HepG2 (cell line): Measurements from ENCODE around the gene ENO2. TPM values are rescaled to one million over a fixed set of nuclear protein-coding genes. Genes with fewer than 3 reads are reported as not detected.
A peak's percentile ranks its signal among the peaks of the same experiment; 100 is the strongest.

Experiments
- AKAP8 ChIP-seq: sonication (generic); formaldehyde crosslinking; IDR thresholded peaks from 2 replicates; pipeline ENCODE4 v1.5.1; 2020; ENCODE audit warnings: mild to moderate bottlenecking, missing genetic modification reagents
- ARNT2 ChIP-seq: sonication (generic); formaldehyde crosslinking; IDR thresholded peaks from 2 replicates; pipeline ENCODE4 v1.8.0; 2022; ENCODE audit warnings: mild to moderate bottlenecking, low read depth, missing genetic modification reagents, moderate library complexity
- FOSL2 ChIP-seq: sonication (generic); formaldehyde crosslinking; IDR thresholded peaks from 2 replicates; pipeline ENCODE4 v1.4.0; 2020; ENCODE audit warnings: missing genetic modification reagents
- GABPB1 ChIP-seq: IDR thresholded peaks from 2 replicates; pipeline ENCODE4 v1.6.1; 2016; ENCODE audit warnings: mild to moderate bottlenecking, missing genetic modification reagents, moderate library complexity, missing compliant biosample characterization
- GATA4 ChIP-seq: sonication (generic); IDR thresholded peaks from 2 replicates; pipeline ENCODE4 v1.6.1; 2016; ENCODE audit warnings: antibody characterized with exemption, low read depth, borderline replicate concordance
- GLMP ChIP-seq: sonication (generic); formaldehyde crosslinking; IDR thresholded peaks from 2 replicates; pipeline ENCODE4 v1.9.0; 2021; ENCODE audit warnings: missing genetic modification reagents, mild to moderate bottlenecking, borderline replicate concordance
- HOXD1 ChIP-seq: sonication (generic); formaldehyde crosslinking; IDR thresholded peaks from 2 replicates; pipeline ENCODE4 v1.5.0; 2020; ENCODE audit warnings: missing genetic modification reagents
- MAZ ChIP-seq, 2 experiments: sonication (generic) in 1 of 2; formaldehyde crosslinking in 1 of 2; IDR thresholded peaks; 2 replicates each; pipeline versions ENCODE4 v1.5.0 to v1.6.1; 2012 to 2020; ENCODE audit warnings: low read depth in 2 of 2, mild to moderate bottlenecking in 2 of 2, borderline replicate concordance in 1 of 2, improper control_type of control experiment in 1 of 2, low read length in 1 of 2, missing genetic modification reagents in 1 of 2, moderate library complexity in 1 of 2
- MTERF4 ChIP-seq: sonication (generic); formaldehyde crosslinking; IDR thresholded peaks from 2 replicates; pipeline ENCODE4 v1.8.0; 2023; ENCODE audit warnings: mild to moderate bottlenecking, missing genetic modification reagents
- NONO ChIP-seq, 2 experiments: fragments of 450-650 bp in 1 of 2; sonication (generic) in 1 of 2; formaldehyde crosslinking in 1 of 2; IDR thresholded peaks in 1 of 2; conservative IDR thresholded peaks in 1 of 2; 2 replicates each; pipeline versions ENCODE4 v1.6.1 to v1.8.0; 2017 to 2022; ENCODE audit warnings: mild to moderate bottlenecking in 1 of 2, missing genetic modification reagents in 1 of 2, moderate library complexity in 1 of 2
- NPAS2 ChIP-seq: sonication (generic); formaldehyde crosslinking; IDR thresholded peaks from 2 replicates; pipeline ENCODE4 v1.8.0; 2022; ENCODE audit warnings: mild to moderate bottlenecking, missing genetic modification reagents, borderline replicate concordance
- NR2F2 ChIP-seq: IDR thresholded peaks from 2 replicates; pipeline ENCODE4 v1.6.1; 2012; ENCODE audit warnings: low read depth, inconsistent platforms, borderline replicate concordance
- PAF1 ChIP-seq: IDR thresholded peaks from 2 replicates; pipeline ENCODE4 v1.6.1; 2016; ENCODE audit warnings: missing genetic modification reagents, missing compliant biosample characterization
- POLR2AphosphoS5 ChIP-seq: IDR thresholded peaks from 2 replicates; pipeline ENCODE4 v1.6.1; 2012; ENCODE audit warnings: low read depth, low read length
- POLR2G ChIP-seq: fragments of 200-400 bp; formaldehyde crosslinking; IDR thresholded peaks from 2 replicates; pipeline ENCODE4 v1.6.1; 2018; ENCODE audit warnings: mild to moderate bottlenecking, low read depth, low read length, moderate library complexity
- RBFOX2 ChIP-seq: fragments of 200-400 bp; formaldehyde crosslinking; IDR thresholded peaks from 2 replicates; pipeline ENCODE4 v1.6.1; 2017; ENCODE audit warnings: low read depth, mild to moderate bottlenecking, low read length
- RBM39 ChIP-seq: fragments of 200-400 bp; formaldehyde crosslinking; IDR thresholded peaks from one replicate; pipeline ENCODE4 v1.6.1; 2018; ENCODE audit warnings: antibody characterized with exemption, mild to moderate bottlenecking, low read depth, low read length; ENCODE audit not compliant: poor library complexity, severe bottlenecking
- RFX3 ChIP-seq: IDR thresholded peaks from 2 replicates; pipeline ENCODE4 v1.6.1; 2016; ENCODE audit warnings: missing biosample characterization, missing genetic modification reagents
- TGIF2 ChIP-seq: IDR thresholded peaks from 2 replicates; pipeline ENCODE4 v1.6.1; 2016; ENCODE audit warnings: control low read depth, missing compliant biosample characterization
- WIZ ChIP-seq: sonication (generic); formaldehyde crosslinking; IDR thresholded peaks from 2 replicates; pipeline ENCODE4 v1.5.1; 2020; ENCODE audit warnings: mild to moderate bottlenecking, missing genetic modification reagents
- ZBTB20 ChIP-seq: sonication (generic); formaldehyde crosslinking; IDR thresholded peaks from 2 replicates; pipeline ENCODE4 v1.8.1; 2023; ENCODE audit warnings: missing genetic modification reagents, low read depth, mild to moderate bottlenecking, borderline replicate concordance
- ZBTB8A ChIP-seq: sonication (generic); formaldehyde crosslinking; IDR thresholded peaks from 2 replicates; pipeline ENCODE4 v1.4.0; 2020; ENCODE audit warnings: mild to moderate bottlenecking, low read depth, missing genetic modification reagents, borderline replicate concordance
- ZFP91 ChIP-seq: sonication (generic); formaldehyde crosslinking; IDR thresholded peaks from 2 replicates; pipeline ENCODE4 v1.9.0; 2022; ENCODE audit warnings: missing genetic modification reagents, mild to moderate bottlenecking, borderline replicate concordance
- ZNF558 ChIP-seq: sonication (generic); formaldehyde crosslinking; IDR thresholded peaks from 2 replicates; pipeline ENCODE4 v1.9.0; 2022; ENCODE audit warnings: mild to moderate bottlenecking, missing genetic modification reagents, borderline replicate concordance
- ZSCAN31 ChIP-seq: sonication (generic); formaldehyde crosslinking; IDR thresholded peaks from 2 replicates; pipeline ENCODE4 v1.5.0; 2020; ENCODE audit warnings: low read depth, mild to moderate bottlenecking, missing genetic modification reagents
- polyA plus RNA-seq, 8 experiments: library from polyadenylated mRNA; depleted of rRNA in 3 of 8; stranded (reverse) in 7 of 8; unstranded in 1 of 8; fragments of >200 nt; fragmentation: Illumina TruSeq in 4 of 8; extraction: Trizol in 4 of 8; gene quantifications; 2 replicates each; pipeline versions ENCODE4 v1.2.1 to v1.2.3, GENCODE V29; 2011 to 2016; ENCODE audit warnings: low read depth in 4 of 8, missing spikeins in 1 of 8, mixed read lengths in 1 of 8; ENCODE audit not compliant: insufficient read depth in 1 of 8
- total RNA-seq, 5 experiments: library from RNA; depleted of rRNA; stranded (reverse); fragments of >200 nt; fragmentation: Illumina TruSeq; extraction: Trizol; gene quantifications; 2 replicates each; pipeline ENCODE4 v1.2.3, GENCODE V29; 2016; ENCODE audit warnings: low read depth in 1 of 5

The ENO2 gene
- total and polyA plus RNA-seq, 2 of the 13 experiments (the other 11 are each of a cell fraction or from before 2014, with no cell fraction given): 19.3 to 136 TPM

GRCh38 chr12:6871052-6871957 is 43.1 kb upstream of the ENO2 start (continued):
- TF ChIP-seq ZNF558 (CRISPR knock-in tag): 0 out of 2 replicates have a peak, but pooled peaks have one; percentile 20
- peak; percentile 15; the same call in 1 of the 2 replicates for TF ChIP-seq NR2F2
- no peak for TF ChIP-seq MTERF4 (CRISPR knock-in tag)
- peak; percentile 68 for TF ChIP-seq RBM39
- TF ChIP-seq NONO (IDR thresholded peaks at IDR 0.05): no peak
- TF ChIP-seq NONO (CRISPR knock-in tag; conservative IDR thresholded peaks at IDR 0.05): peak; percentile 46; the same call in 1 of the 2 replicates
- no peak for TF ChIP-seq NPAS2 (CRISPR knock-in tag)
- no peak; the same call in 1 of the 2 replicates for TF ChIP-seq ZBTB20 (CRISPR knock-in tag)
- TF ChIP-seq ARNT2: 0 out of 2 replicates have a peak, but pooled peaks have one; percentile 18
- TF ChIP-seq HOXD1 (CRISPR knock-in tag): no peak
- TF ChIP-seq GATA4: 0 out of 2 replicates have a peak, but pooled peaks have one; percentile 17
- TF ChIP-seq MAZ (IDR thresholded peaks at IDR 0.05; ENCODE audit: borderline replicate concordance, low read depth, low read length): no peak
- 0 out of 2 replicates have a peak, but pooled peaks have one; percentile 29 for TF ChIP-seq MAZ (CRISPR knock-in tag; IDR thresholded peaks at IDR 0.05; ENCODE audit: low read depth)
- TF ChIP-seq AKAP8: peak; percentile 65; the same call in 1 of the 2 replicates
- TF ChIP-seq PAF1 (CRISPR knock-in tag): peak; percentile 89
- peak; percentile 65 for TF ChIP-seq POLR2G
- 0 out of 2 replicates have a peak, but pooled peaks have one; percentile 31 for TF ChIP-seq ZSCAN31
- TF ChIP-seq RFX3: no peak
- TF ChIP-seq TGIF2 (CRISPR knock-in tag): 0 out of 2 replicates have a peak, but pooled peaks have one; percentile 10
- peak; percentile 75 for TF ChIP-seq POLR2AphosphoS5
- TF ChIP-seq GABPB1: no peak
- peak; percentile 75 for TF ChIP-seq RBFOX2
- TF ChIP-seq GLMP (CRISPR knock-in tag): no peak
- no peak for TF ChIP-seq WIZ (CRISPR knock-in tag)
- peak; percentile 40; the same call in 1 of the 2 replicates for TF ChIP-seq ZFP91
- TF ChIP-seq ZBTB8A (CRISPR knock-in tag): no peak
- TF ChIP-seq FOSL2 (CRISPR knock-in tag): peak; percentile 3; the same call in 1 of the 2 replicates
